OCI-LY7 (cell line): ENCODE results near the gene CYP4F11. TPM values are rescaled to one million over a fixed set of nuclear protein-coding genes. Genes with fewer than 3 reads are reported as not detected.
"Not testable (repeated sequence)": the region's sequence is repeated elsewhere in the genome, so short reads cannot be mapped to it uniquely, and the experiment has no call there.

ENCODE experiments used
- BruUV-seq: library from RNA; stranded (reverse); fragments of 400-500 nt; replicated peaks from 2 replicates; lab custom pipeline; 2021; lab: Mats Ljungman, UMichigan
- CTCF ChIA-PET: fragments of 300-600 bp; sonication (Branson Sonifier 250); formaldehyde crosslinking; loops from one replicate; lab custom pipeline; 2022; ENCODE audit warnings: antibody characterized with exemption; ENCODE audit not compliant: unreplicated experiment; lab: Charles Lee
- POLR2A ChIA-PET: fragments of 300-600 bp; sonication (Branson Sonifier 250); formaldehyde crosslinking; loops from one replicate; lab custom pipeline; 2022; ENCODE audit warnings: antibody characterized with exemption; lab: Charles Lee
- DNase-seq: peaks from one replicate; pipeline ENCODE4 v3.0.0-alpha.2; 2015; ENCODE audit warnings: low spot score
- H2AFZ ChIP-seq: fragments of 200-600 bp; sonication (generic), shearing (Covaris generic); 2 replicates; pipeline ENCODE4 v1.6.1; 2014; ENCODE audit warnings: mild to moderate bottlenecking, antibody characterized with exemption, low read length, moderate library complexity
- H3K27ac ChIP-seq: fragments of 200-600 bp; sonication (generic); 2 replicates; pipeline ENCODE4 v1.5.1; 2014; ENCODE audit warnings: mixed run types, low read depth, mild to moderate bottlenecking, moderate library complexity, low read length, inconsistent platforms; ENCODE audit not compliant: poor library complexity, severe bottlenecking
- H3K36me3 ChIP-seq: fragments of 200-600 bp; sonication (generic); 2 replicates; pipeline ENCODE4 v1.6.1; 2014; ENCODE audit warnings: mild to moderate bottlenecking, antibody characterized with exemption, low read length, moderate library complexity, mixed read lengths; ENCODE audit not compliant: insufficient read depth
- H3K4me1 ChIP-seq: fragments of 200-600 bp; sonication (generic); 2 replicates; pipeline ENCODE4 v1.5.1; 2014; ENCODE audit warnings: mild to moderate bottlenecking, low read length; ENCODE audit not compliant: insufficient read depth, poor library complexity, severe bottlenecking
- H3K4me2 ChIP-seq: fragments of 200-600 bp; sonication (generic); 2 replicates; pipeline ENCODE4 v1.6.1; 2014; ENCODE audit warnings: mild to moderate bottlenecking, low read length
- H3K4me3 ChIP-seq: fragments of 200-600 bp; sonication (generic); 2 replicates; pipeline ENCODE4 v1.5.1; 2014; ENCODE audit warnings: mild to moderate bottlenecking, low read depth, low read length; ENCODE audit not compliant: poor library complexity, severe bottlenecking
- H3K79me2 ChIP-seq: fragments of 200-600 bp; sonication (generic); 2 replicates; pipeline ENCODE4 v1.6.1; 2016; ENCODE audit warnings: low read depth, mild to moderate bottlenecking, low read length, moderate library complexity, mixed read lengths; ENCODE audit not compliant: insufficient read depth
- H3K9me2 ChIP-seq: fragments of 200-600 bp; sonication (generic); 2 replicates; pipeline ENCODE4 v1.6.1; 2016; ENCODE audit warnings: mild to moderate bottlenecking, low read length, mixed read lengths; ENCODE audit not compliant: insufficient read depth
- H3K9me3 ChIP-seq: fragments of 200-600 bp; sonication (generic); 2 replicates; pipeline ENCODE4 v1.6.1; 2014; ENCODE audit warnings: mild to moderate bottlenecking, mixed run types, low read length, mixed read lengths
- H4K20me1 ChIP-seq: fragments of 200-600 bp; sonication (generic); 2 replicates; pipeline ENCODE4 v1.6.1; 2014; ENCODE audit warnings: mild to moderate bottlenecking, antibody characterized with exemption, low read length, moderate library complexity, mixed read lengths; ENCODE audit not compliant: insufficient read depth
- CTCF ChIP-seq: fragments of 200-600 bp; sonication (generic); conservative IDR thresholded peaks from 2 replicates; pipeline ENCODE4 v1.5.1; 2014; ENCODE audit warnings: mild to moderate bottlenecking, antibody characterized with exemption, low read length, moderate library complexity, mixed read lengths
- EZH2phosphoT487 ChIP-seq: fragments of 200-600 bp; sonication (generic); IDR thresholded peaks from 2 replicates; pipeline ENCODE4 v1.6.1; 2018; ENCODE audit warnings: low read depth, borderline replicate concordance, mild to moderate bottlenecking, mixed run types, antibody characterized with exemption, low read length, moderate library complexity, mixed read lengths
- intact Hi-C: fragments of 100-400 bp; cut with micrococcal nuclease; formaldehyde crosslinking; loops from one replicate; pipeline ENCODE4 v1.10.0; 2022; ENCODE audit not compliant: unreplicated experiment
- total RNA-seq, 2 experiments: library from RNA; depleted of rRNA in 1 of 2; stranded (reverse); fragments of >200 nt in 1 of 2; shearing (Covaris generic) in 1 of 2; gene quantifications; 2 replicates each; pipeline ENCODE4 v1.2.3, GENCODE V29; 2014 to 2022

Gene CYP4F11
- total RNA-seq, 2 experiments from 2014 or later: 0.22 to 0.25 TPM

GRCh38 chr19:15900504-15900903 is 33.8 kb downstream of the CYP4F11 start:
- H3K4me2 ChIP-seq: no peak overlapping the region
- no TSS peak for BruUV-seq

DNA sequence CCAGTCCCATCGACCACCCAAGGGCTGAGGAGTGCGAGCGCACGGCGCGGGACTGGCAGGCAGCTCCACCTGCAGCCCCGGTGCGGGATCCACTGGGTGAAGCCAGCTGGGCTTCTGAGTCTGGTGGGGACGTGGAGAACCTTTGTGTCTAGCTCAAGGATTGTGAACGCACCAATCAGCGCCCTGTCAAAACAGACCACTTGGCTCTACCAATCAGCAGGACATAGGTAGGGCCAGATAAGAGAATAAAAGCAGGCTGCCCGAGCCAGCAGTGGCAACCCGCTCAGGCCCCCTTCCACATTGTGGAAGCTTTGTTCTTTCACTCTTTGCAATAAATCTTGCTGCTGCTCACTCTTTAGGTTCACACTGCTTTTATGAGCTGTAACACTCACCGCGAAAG is 34.3 kb downstream of the CYP4F11 start:
- H3K4me3 ChIP-seq, H4K20me1 ChIP-seq, H3K36me3 ChIP-seq, H3K9me3 ChIP-seq, H3K27ac ChIP-seq, H2AFZ ChIP-seq, DNase-seq, POLR2A ChIA-PET, H3K4me2 ChIP-seq, intact Hi-C loops, BruUV-seq, H3K9me2 ChIP-seq, CTCF ChIA-PET, H3K4me1 ChIP-seq, H3K79me2 ChIP-seq: not testable (repeated sequence)

More at GRCh38 chr19:15900504-15900903, 33.8 kb downstream of the CYP4F11 start:
- no peaks in the 10 kb centered on the region for H3K4me1 ChIP-seq
- no peaks in the 10 kb centered on the region for H3K79me2 ChIP-seq
- H3K4me3 ChIP-seq: no peak overlapping the region
- TF ChIP-seq EZH2phosphoT487: no peak
- POLR2A ChIA-PET: no interaction called here
- CTCF ChIA-PET: no interaction called here
- no peaks in the 10 kb centered on the region for H4K20me1 ChIP-seq
- intact Hi-C loops: no loop called here
- no peaks in the 10 kb centered on the region for H3K36me3 ChIP-seq
- no peaks in the 10 kb centered on the region for H3K9me2 ChIP-seq
- DNase-seq: no peak
- no peak overlapping the region for H2AFZ ChIP-seq
- no peak overlapping the region for H3K27ac ChIP-seq
- H3K9me3 ChIP-seq: no peaks in the 10 kb centered on the region

GRCh38 chr19:15899561-15899960 is 34.8 kb downstream of the CYP4F11 start:
- intact Hi-C loops, POLR2A ChIA-PET: not testable (repeated sequence)

GRCh38 chr19:15897738-15898276 is 36.5 kb downstream of the CYP4F11 start, which contains the start of gene CYP4F2:
Gene CYP4F2 (minus strand): TSS chr19:15898074. CDS start chr19:15897611, 463 bp downstream.
- Histone ChIP-seq H3K4me3 (no peak within 1 kb of the TSS), H2AFZ (no peak within 1 kb of the TSS), H3K4me1 (no peaks in the 10 kb centered on the region), H3K9me2 (no peaks in the 10 kb centered on the region), H3K79me2 (no peaks in the 10 kb centered on the region), H3K36me3 (no peaks in the 10 kb centered on the region), H3K9me3 (no peaks in the 10 kb centered on the region), H3K4me2 (no peak within 1 kb of the TSS), H4K20me1 (no peaks in the 10 kb centered on the region), H3K27ac (no peak within 1 kb of the TSS)
- DNase-seq: no peak
- ChIA-PET POLR2A (no interaction called here), CTCF (interaction anchor here (0.6 kb wide), 1 partner anchor 54 kb away, joined by 4 read pairs; no protein-coding TSS in a partner anchor)
- intact Hi-C loops: no loop called here
- no peak for TF ChIP-seq CTCF
- TF ChIP-seq EZH2phosphoT487: no peak
- BruUV-seq: no TSS peak

More at GRCh38 chr19:15899561-15899960, 34.8 kb downstream of the CYP4F11 start:
- H3K27ac ChIP-seq, H3K4me3 ChIP-seq, BruUV-seq, H3K9me2 ChIP-seq, DNase-seq, H3K4me1 ChIP-seq, CTCF ChIA-PET, H3K36me3 ChIP-seq, H4K20me1 ChIP-seq, H2AFZ ChIP-seq, H3K79me2 ChIP-seq, H3K4me2 ChIP-seq, H3K9me3 ChIP-seq: not testable (repeated sequence)
